ENCODE measurements around the gene ADGRV1. TPM values are rescaled to one million over a fixed set of nuclear protein-coding genes. Genes with fewer than 3 reads are reported as not detected.

The ADGRV1 gene
- total and polyA plus RNA-seq, 9 of the 15 experiments (the other 6 are each of a cell fraction or from before 2014, with no cell fraction given) = 21.7 to 156 (median 58.2) TPM

- TF ChIP-seq ZBTB9 (CRISPR knock-in tag; IDR thresholded peaks at IDR 0.05) (no peak), VEZF1 (CRISPR knock-in tag; IDR thresholded peaks at IDR 0.05) (peak; percentile 99), ZNF740 (CRISPR knock-in tag; IDR thresholded peaks at IDR 0.05) (peak; percentile 54; the same call in 1 of the 2 replicates), ZNF740 (tag; IDR thresholded peaks at IDR 0.05) (no peak), RBM22 (IDR thresholded peaks at IDR 0.05; ENCODE audit: low read depth, low read length, poor library complexity, severe bottlenecking) (no peak), NKRF (IDR thresholded peaks at IDR 0.05; ENCODE audit: borderline replicate concordance) (peak; percentile 82), HDAC3 (IDR thresholded peaks at IDR 0.05; ENCODE audit: borderline replicate concordance, partially characterized antibody) (no peak), SIX5 (IDR thresholded peaks at IDR 0.05; ENCODE audit: borderline replicate concordance in 1 of 2, insufficient read depth in 1 of 2, low read depth in 1 of 2, low read length in 2 of 2) (no peak), NFXL1 (CRISPR knock-in tag; IDR thresholded peaks at IDR 0.05) (no peak), ATF6 (CRISPR knock-in tag; IDR thresholded peaks at IDR 0.05) (no peak), ZBTB11 (CRISPR knock-in tag; IDR thresholded peaks at IDR 0.05) (no peak; a peak in 1 of 6 replicates), MYNN (IDR thresholded peaks at IDR 0.05) (no peak), MYNN (CRISPR knock-in tag; IDR thresholded peaks at IDR 0.05) (no peak), ZNF79 (CRISPR knock-in tag; IDR thresholded peaks at IDR 0.05; ENCODE audit: low read depth) (no peak)
Observed at GRCh38 chr5:90529194-90529938, 29.2 kb upstream of the ADGRV1 start, which contains the start of gene LYSMD3 (continued).

Data from K562 (cell line).